HepG2 (cell line): ENCODE results near the gene ASB16. TPM values are rescaled to one million over a fixed set of nuclear protein-coding genes. Genes with fewer than 3 reads are reported as not detected.

Source experiments
- CREB3 ChIP-seq: sonication (generic); formaldehyde crosslinking; IDR thresholded peaks from 2 replicates; pipeline ENCODE4 v1.5.0; 2020; ENCODE audit warnings: missing genetic modification reagents
- HINFP ChIP-seq: sonication (generic); formaldehyde crosslinking; IDR thresholded peaks from 2 replicates; pipeline ENCODE4 v1.4.0; 2020; ENCODE audit warnings: low read depth, mild to moderate bottlenecking, missing genetic modification reagents
- IRF9 ChIP-seq: sonication (generic); formaldehyde crosslinking; IDR thresholded peaks from 2 replicates; pipeline ENCODE4 v1.8.0; 2022; ENCODE audit warnings: missing genetic modification reagents, mild to moderate bottlenecking, borderline replicate concordance
- KDM6A ChIP-seq: IDR thresholded peaks from 2 replicates; pipeline ENCODE4 v1.6.1; 2016; ENCODE audit warnings: low read depth
- KLF11 ChIP-seq: IDR thresholded peaks from 2 replicates; pipeline ENCODE4 v1.6.1; 2016; ENCODE audit warnings: missing compliant biosample characterization
- KMT2B ChIP-seq: IDR thresholded peaks from 2 replicates; pipeline ENCODE4 v1.6.1; 2016; ENCODE audit warnings: missing genetic modification reagents, missing compliant biosample characterization
- NFYC ChIP-seq: IDR thresholded peaks from 2 replicates; pipeline ENCODE4 v1.6.1; 2016; ENCODE audit warnings: missing genetic modification reagents, missing compliant biosample characterization
- NONO ChIP-seq, 2 experiments: fragments of 450-650 bp in 1 of 2; sonication (generic) in 1 of 2; formaldehyde crosslinking in 1 of 2; IDR thresholded peaks in 1 of 2; conservative IDR thresholded peaks in 1 of 2; 2 replicates each; pipeline versions ENCODE4 v1.6.1 to v1.8.0; 2017 to 2022; ENCODE audit warnings: mild to moderate bottlenecking in 1 of 2, missing genetic modification reagents in 1 of 2, moderate library complexity in 1 of 2
- NR2F2 ChIP-seq: IDR thresholded peaks from 2 replicates; pipeline ENCODE4 v1.6.1; 2012; ENCODE audit warnings: low read depth, inconsistent platforms, borderline replicate concordance
- PITX1 ChIP-seq: sonication (generic); formaldehyde crosslinking; IDR thresholded peaks from 2 replicates; pipeline ENCODE4 v1.5.1; 2020; ENCODE audit warnings: mild to moderate bottlenecking, missing genetic modification reagents
- RELA ChIP-seq: sonication (generic); formaldehyde crosslinking; IDR thresholded peaks from 2 replicates; pipeline ENCODE4 v1.4.0; 2020; ENCODE audit warnings: missing genetic modification reagents
- SP5 ChIP-seq: IDR thresholded peaks from 2 replicates; pipeline ENCODE4 v1.6.1; 2016; ENCODE audit warnings: low read depth, borderline replicate concordance
- SRF ChIP-seq: IDR thresholded peaks from 2 replicates; pipeline ENCODE4 v1.6.1; 2011; ENCODE audit warnings: mild to moderate bottlenecking, low read depth, low read length, moderate library complexity
- TFDP2 ChIP-seq: sonication (generic); formaldehyde crosslinking; IDR thresholded peaks from 2 replicates; pipeline ENCODE4 v1.4.0; 2020; ENCODE audit warnings: missing genetic modification reagents
- ZFP91 ChIP-seq: sonication (generic); formaldehyde crosslinking; IDR thresholded peaks from 2 replicates; pipeline ENCODE4 v1.9.0; 2022; ENCODE audit warnings: missing genetic modification reagents, mild to moderate bottlenecking, borderline replicate concordance
- ZIK1 ChIP-seq: sonication (generic); formaldehyde crosslinking; IDR thresholded peaks from 2 replicates; pipeline ENCODE4 v1.5.0; 2020; ENCODE audit warnings: mild to moderate bottlenecking, low read depth, missing genetic modification reagents, borderline replicate concordance
- ZKSCAN8 ChIP-seq: IDR thresholded peaks from 2 replicates; pipeline ENCODE4 v1.6.1; 2016; ENCODE audit warnings: borderline replicate concordance, missing genetic modification reagents, missing compliant biosample characterization
- ZNF224 ChIP-seq: sonication (generic); formaldehyde crosslinking; IDR thresholded peaks from 2 replicates; pipeline ENCODE4 v1.5.0; 2020; ENCODE audit warnings: mild to moderate bottlenecking, missing genetic modification reagents
- ZNF883 ChIP-seq: sonication (generic); formaldehyde crosslinking; IDR thresholded peaks from 2 replicates; pipeline ENCODE4 v1.5.1; 2020; ENCODE audit warnings: mild to moderate bottlenecking, missing genetic modification reagents; ENCODE audit errors: not compliant biosample characterization
- polyA plus RNA-seq, 8 experiments: library from polyadenylated mRNA; depleted of rRNA in 3 of 8; stranded (reverse) in 7 of 8; unstranded in 1 of 8; fragments of >200 nt; fragmentation: Illumina TruSeq in 4 of 8; extraction: Trizol in 4 of 8; gene quantifications; 2 replicates each; pipeline versions ENCODE4 v1.2.1 to v1.2.3, GENCODE V29; 2011 to 2016; ENCODE audit warnings: low read depth in 4 of 8, missing spikeins in 1 of 8, mixed read lengths in 1 of 8; ENCODE audit not compliant: insufficient read depth in 1 of 8
- total RNA-seq, 5 experiments: library from RNA; depleted of rRNA; stranded (reverse); fragments of >200 nt; fragmentation: Illumina TruSeq; extraction: Trizol; gene quantifications; 2 replicates each; pipeline ENCODE4 v1.2.3, GENCODE V29; 2016; ENCODE audit warnings: low read depth in 1 of 5

The ASB16 gene
- total and polyA plus RNA-seq, 2 of the 13 experiments (the other 11 are each of a cell fraction or from before 2014, with no cell fraction given), result 0.07 TPM; not detected in 1

- TF ChIP-seq HINFP (CRISPR knock-in tag) (peak; percentile 67; the same call in 1 of the 2 replicates), ZKSCAN8 (CRISPR knock-in tag) (0 out of 2 replicates have a peak, but pooled peaks have one; percentile 51), ZNF224 (CRISPR knock-in tag) (no peak), ZIK1 (CRISPR knock-in tag) (peak; percentile 83), ZFP91 (CRISPR knock-in tag) (peak; percentile 99), NONO (IDR thresholded peaks at IDR 0.05) (no peak), NONO (CRISPR knock-in tag; conservative IDR thresholded peaks at IDR 0.05) (peak; percentile 80), NR2F2 (no peak; the same call in 1 of the 2 replicates), SRF (no peak), RELA (no peak), ZNF883 (CRISPR knock-in tag) (no peak), KLF11 (CRISPR knock-in tag) (peak; percentile 96), SP5 (CRISPR knock-in tag) (peak; percentile 58), PITX1 (CRISPR knock-in tag) (peak; percentile 58; the same call in 1 of the 2 replicates), IRF9 (CRISPR knock-in tag) (no peak), NFYC (CRISPR knock-in tag) (no peak), CREB3 (CRISPR knock-in tag) (no peak), TFDP2 (0 out of 2 replicates have a peak, but pooled peaks have one; percentile 33), KMT2B (CRISPR knock-in tag) (peak; percentile 72), KDM6A (CRISPR knock-in tag) (no peak)
These were observed 47.0 kb upstream of the ASB16 start, which contains the start of gene HDAC5 (continued) for GRCh38 chr17:44123356-44124117.
